ENCODE data around the gene TIMP3. TPM values are rescaled to one million over a fixed set of nuclear protein-coding genes. Genes with fewer than 3 reads are reported as not detected.

The TIMP3 gene
- total RNA-seq, 2 donors from 2014 or later, result 149 to 280 TPM

- ATAC-seq, result no peak
- TF ChIP-seq POLR2A (IDR thresholded peaks at IDR 0.05) (no peak), CTCF (IDR thresholded peaks at IDR 0.05) (no peak)
- no peaks in the 10 kb centered on the region for H3K9me3 ChIP-seq
- 71 to 72% methylated on average over 8 of the region's 8 CpGs for WGBS, 2 donors
- no peaks in the 10 kb centered on the region for H3K36me3 ChIP-seq (replicated peaks in 1 of 2; ENCODE audit: insufficient read depth in 1 of 2, low read depth in 2 of 2)
- no peak overlapping the region for H3K4me3 ChIP-seq
- no peak for DNase-seq
- intact Hi-C loops (cut with DNase I), result no loop called here
- H3K27me3 ChIP-seq, result no peaks in the 10 kb centered on the region
- H3K4me1 ChIP-seq, result no peaks in the 10 kb centered on the region
- no peak overlapping the region for H3K27ac ChIP-seq
These were observed 53.7 kb downstream of the TIMP3 start for GRCh38 chr22:32855045-32855756.

- ATAC-seq (no peak), DNase-seq (no peak)
- intact Hi-C loops (cut with DNase I), result no loop called here
- H3K36me3 ChIP-seq (replicated peaks in 1 of 2; ENCODE audit: insufficient read depth in 1 of 2, low read depth in 2 of 2), result no peaks in the 10 kb centered on the region
- TF ChIP-seq CTCF (IDR thresholded peaks at IDR 0.05) (no peak), POLR2A (IDR thresholded peaks at IDR 0.05) (no peak)
- H3K9me3 ChIP-seq, result no peaks in the 10 kb centered on the region
- no peak overlapping the region for H3K4me3 ChIP-seq
- 64 to 89% methylated on average over 3 of the region's 3 CpGs for WGBS, 2 donors
- no peaks in the 10 kb centered on the region for H3K27me3 ChIP-seq
- no peak overlapping the region for H3K27ac ChIP-seq
- no peaks in the 10 kb centered on the region for H3K4me1 ChIP-seq
These were observed 56.7 kb downstream of the TIMP3 start for GRCh38 chr22:32858121-32858703.

- Histone ChIP-seq H3K9me3 (no peaks in the 10 kb centered on the region), H3K4me3 (no peak overlapping the region), H3K36me3 (replicated peaks in 1 of 2; ENCODE audit: insufficient read depth in 1 of 2, low read depth in 2 of 2) (no peaks in the 10 kb centered on the region), H3K27me3 (no peaks in the 10 kb centered on the region), H3K4me1 (no peaks in the 10 kb centered on the region), H3K27ac (no peak overlapping the region)
- WGBS, 2 donors, result 73 to 75% methylated on average over 8 to 9 of the region's 9 CpGs
- TF ChIP-seq CTCF (IDR thresholded peaks at IDR 0.05) (no peak), POLR2A (IDR thresholded peaks at IDR 0.05) (no peak)
- DNase-seq (no peak), ATAC-seq (no peak)
- intact Hi-C loops (cut with DNase I), result no loop called here
These were observed 57.5 kb downstream of the TIMP3 start for GRCh38 chr22:32858957-32859356.

GRCh38 chr22:32859743-32860142 lies 58.2 kb downstream of the TIMP3 start:
- Histone ChIP-seq H3K4me3 (no peak overlapping the region), H3K27ac (no peak overlapping the region), H3K36me3 (replicated peaks in 1 of 2; ENCODE audit: insufficient read depth in 1 of 2, low read depth in 2 of 2) (no peaks in the 10 kb centered on the region), H3K9me3 (no peaks in the 10 kb centered on the region), H3K4me1 (no peaks in the 10 kb centered on the region), H3K27me3 (no peaks in the 10 kb centered on the region)
- 46 to 57% methylated on average over 1 of the region's 1 CpG for WGBS, 2 donors
- no peak for DNase-seq
- intact Hi-C loops (cut with DNase I), result no loop called here
- no peak for ATAC-seq
- TF ChIP-seq CTCF (IDR thresholded peaks at IDR 0.05) (no peak), POLR2A (IDR thresholded peaks at IDR 0.05) (no peak)

- H3K4me3 ChIP-seq, result no peak overlapping the region
- DNase-seq (no peak), ATAC-seq (no peak)
- no peaks in the 10 kb centered on the region for H3K9me3 ChIP-seq
- TF ChIP-seq CTCF (IDR thresholded peaks at IDR 0.05) (no peak), POLR2A (IDR thresholded peaks at IDR 0.05) (no peak)
- no peaks in the 10 kb centered on the region for H3K27me3 ChIP-seq
- H3K27ac ChIP-seq, result no peak overlapping the region
- H3K4me1 ChIP-seq, result no peaks in the 10 kb centered on the region
- intact Hi-C loops (cut with DNase I), result no loop called here
- no peaks in the 10 kb centered on the region for H3K36me3 ChIP-seq (replicated peaks in 1 of 2; ENCODE audit: insufficient read depth in 1 of 2, low read depth in 2 of 2)
- WGBS, 2 donors, result 85 to 90% methylated on average over 5 of the region's 5 CpGs
These were observed 59.8 kb downstream of the TIMP3 start for GRCh38 chr22:32861330-32861729.

Data from body of pancreas (tissue), 4 donors.